HTERT RPE-1 (cell line): Measurements from ENCODE around the gene LIPA.

Source experiments
- in situ Hi-C: fragments of 300-500 bp; cut with MboI; formaldehyde crosslinking; loops from 4 replicates; pipeline ENCODE4 v1.14.3; 2020; ENCODE audit warnings: low sequenced_read_pairs

The LIPA gene

DNA sequence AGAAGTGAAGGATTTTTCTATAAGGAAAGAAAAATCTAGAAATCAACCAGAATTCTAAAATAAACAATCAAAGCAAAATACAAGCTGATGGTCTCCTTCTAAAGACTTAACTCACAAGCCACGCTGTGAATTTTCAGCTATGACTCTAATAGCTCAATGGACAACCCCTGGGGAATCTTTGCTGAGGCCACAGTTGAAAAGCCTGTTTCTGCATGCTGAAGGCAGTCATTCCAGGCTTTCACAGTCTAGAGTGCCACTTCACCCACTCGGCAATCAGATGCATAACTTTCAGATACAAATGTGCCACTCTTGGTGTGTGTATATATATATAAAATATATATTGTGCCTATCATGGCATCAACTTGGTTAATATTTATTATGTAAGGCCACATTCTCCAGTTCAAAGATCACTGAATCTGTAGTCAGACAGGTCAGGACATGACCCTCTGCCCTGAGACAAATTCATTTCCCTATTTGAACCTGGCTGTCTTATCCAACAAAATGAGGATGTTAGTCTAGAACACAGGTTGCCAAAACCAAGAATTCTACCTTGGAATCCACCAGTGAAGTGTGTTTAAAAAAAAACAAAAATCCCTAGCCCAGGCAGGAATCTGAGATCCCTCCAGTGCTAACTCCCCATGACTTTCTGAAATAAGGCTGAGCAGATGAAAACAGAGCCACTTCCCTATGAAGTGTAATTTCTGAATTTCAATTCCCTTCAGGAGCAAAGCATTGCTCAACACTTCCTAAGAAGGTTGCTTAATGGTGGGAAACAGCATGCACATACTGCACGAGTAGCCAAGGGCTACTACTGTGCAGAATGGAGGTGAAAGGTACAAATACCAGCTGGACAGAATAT is 9.9 kb downstream of the LIPA start:
- in situ Hi-C loops: no loop called here

DNA sequence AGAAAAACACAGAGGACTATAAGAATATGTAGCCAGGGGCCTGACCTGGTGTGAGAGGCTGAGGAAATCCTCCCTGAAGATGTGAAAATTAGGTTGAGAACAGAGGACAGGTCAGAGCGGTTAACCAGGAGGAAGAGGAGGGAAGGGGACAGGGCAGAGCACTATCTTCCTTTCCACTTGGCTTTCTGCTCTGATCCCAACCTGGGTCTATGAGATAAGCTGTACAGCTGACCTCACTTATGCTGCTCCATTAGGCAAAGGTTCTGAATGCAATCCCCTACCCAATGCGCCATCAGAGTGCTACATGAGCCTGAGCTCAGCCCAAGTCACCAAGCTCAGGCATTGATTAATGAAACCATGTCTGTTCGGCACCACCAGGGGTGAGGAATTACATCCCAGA is 10.5 kb downstream of the LIPA start:
- in situ Hi-C loops: no loop called here

DNA sequence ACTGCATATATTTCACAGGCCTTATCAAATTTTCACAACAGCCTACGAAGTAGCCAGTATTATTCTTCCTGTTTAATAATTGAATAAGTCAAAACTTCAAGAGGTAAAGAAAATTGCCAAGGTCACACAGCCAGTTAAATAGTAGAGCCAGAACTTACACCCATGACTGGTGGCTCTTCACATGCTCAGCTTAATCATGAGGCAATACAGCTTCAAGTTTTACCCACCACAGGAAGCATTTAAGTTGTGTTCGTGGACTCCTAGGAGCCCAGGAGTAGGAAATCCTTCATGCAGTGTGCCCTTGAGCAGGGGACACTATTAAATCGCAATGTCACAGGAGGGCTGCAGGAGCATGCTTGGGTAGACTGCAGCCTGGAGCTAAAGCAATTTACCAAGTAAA is 11.1 kb downstream of the LIPA start:
- in situ Hi-C loops: no loop called here

DNA sequence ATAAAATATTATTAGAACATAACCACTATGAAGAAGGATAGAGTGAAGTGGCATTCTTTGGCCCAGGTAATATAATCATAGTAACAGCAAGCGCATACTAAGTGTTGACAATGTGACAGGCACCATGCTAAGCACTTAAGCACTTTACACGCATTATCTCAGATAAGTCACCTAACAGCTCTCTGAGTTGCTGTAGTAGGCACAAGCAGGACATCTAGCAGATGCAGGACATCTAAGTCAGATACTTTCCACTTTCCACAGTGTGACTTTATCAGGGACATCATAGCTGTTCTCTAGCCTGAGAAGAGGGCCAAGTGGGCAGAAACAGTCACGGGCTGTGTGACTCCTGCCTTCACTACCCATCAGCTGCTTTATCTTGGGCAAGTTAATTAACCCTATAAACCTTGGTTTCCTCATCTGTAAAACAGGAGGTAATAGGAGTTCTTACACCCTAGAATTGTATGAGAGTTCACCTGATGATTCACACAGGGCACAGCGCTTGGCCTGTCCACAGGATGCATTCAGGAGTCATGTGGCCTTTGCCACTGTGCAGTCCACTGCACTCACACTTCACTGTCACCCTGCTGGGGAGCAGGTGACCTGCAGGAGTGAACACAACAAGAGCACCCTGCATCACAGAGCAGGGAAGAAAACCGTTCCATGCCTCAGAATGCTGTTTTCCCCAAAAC is 12.5 kb downstream of the LIPA start:
- in situ Hi-C loops: no loop called here

DNA sequence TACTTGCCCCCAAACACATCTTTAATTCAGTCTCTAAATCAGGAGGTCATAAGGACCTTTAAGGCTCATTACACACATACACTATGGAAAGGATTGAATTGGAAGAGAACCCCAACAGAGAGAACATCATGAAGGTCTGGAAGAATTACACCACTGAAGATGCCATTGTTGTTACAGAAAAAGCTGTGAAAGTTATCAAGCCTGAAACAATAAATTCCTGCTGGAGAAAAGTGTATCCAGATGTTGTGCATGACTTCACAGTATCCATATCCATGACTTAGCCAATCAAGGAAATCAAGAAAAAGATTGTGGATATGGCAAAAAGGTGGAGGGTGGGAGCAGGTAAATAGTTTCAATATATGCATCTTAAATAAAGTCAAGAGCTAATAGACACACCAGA is 13.7 kb downstream of the LIPA start:
- in situ Hi-C loops: no loop called here

DNA sequence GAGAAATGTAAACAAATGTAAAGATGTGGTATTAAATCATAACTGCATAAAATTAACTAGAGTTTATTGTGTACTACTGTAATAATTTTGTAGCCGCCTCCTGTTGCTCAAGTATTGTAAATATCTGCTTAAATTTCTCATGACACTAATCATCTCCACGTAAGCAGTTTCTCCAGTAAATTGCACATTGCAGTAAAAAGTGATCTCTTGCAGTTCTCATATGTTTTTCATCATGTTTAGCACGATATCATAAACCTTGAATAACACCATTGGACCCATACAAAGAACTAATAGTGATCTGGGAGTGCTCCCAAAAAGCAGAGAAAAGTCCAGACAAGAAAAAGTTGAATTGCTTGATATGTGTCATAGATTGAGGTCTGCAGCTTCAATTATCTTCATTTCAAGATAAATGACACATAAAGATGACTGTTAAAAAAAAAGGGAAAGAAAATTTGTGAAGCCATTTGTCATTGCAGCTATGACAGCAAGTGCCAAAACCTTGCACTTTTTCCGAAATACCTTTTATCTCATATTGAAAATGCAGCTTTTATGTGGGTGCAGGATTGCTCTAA is 15.3 kb downstream of the LIPA start:
- in situ Hi-C loops: no loop called here

DNA sequence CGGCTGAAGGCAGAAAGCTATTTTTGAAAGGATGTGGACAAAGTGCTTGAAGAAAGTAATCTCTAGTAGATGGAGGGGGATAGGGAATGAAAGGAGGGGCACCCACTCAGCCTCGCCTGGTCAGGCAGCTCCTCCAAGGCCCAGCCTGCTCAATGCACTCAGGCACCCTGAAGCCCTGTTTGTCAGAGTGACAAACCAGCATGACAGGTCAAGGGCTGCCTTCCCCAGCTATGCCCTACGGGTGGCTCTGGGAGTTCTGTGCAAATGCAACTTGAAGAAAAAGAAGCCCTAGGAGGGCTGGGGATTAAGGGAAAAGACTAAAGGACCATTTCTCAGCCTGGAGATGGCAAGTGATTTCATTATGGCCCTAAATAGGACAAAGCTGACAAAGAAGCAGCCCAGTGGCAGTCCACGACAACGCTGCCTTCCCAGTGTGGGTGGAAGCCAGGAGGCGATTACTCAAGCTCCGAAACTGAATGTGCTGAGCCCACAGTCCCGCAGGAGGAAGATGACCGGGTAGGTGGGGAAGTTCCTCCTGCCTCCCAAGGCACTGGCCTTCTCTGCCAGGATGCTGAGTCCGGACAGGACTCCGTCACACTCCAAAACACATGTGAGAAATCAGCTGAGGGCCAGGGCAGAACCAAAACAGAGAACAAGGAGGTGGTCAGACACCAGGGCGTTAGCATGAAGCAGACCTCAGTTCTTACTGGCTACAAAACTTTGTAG is 16.3 kb downstream of the LIPA start:
- in situ Hi-C loops: no loop called here

DNA sequence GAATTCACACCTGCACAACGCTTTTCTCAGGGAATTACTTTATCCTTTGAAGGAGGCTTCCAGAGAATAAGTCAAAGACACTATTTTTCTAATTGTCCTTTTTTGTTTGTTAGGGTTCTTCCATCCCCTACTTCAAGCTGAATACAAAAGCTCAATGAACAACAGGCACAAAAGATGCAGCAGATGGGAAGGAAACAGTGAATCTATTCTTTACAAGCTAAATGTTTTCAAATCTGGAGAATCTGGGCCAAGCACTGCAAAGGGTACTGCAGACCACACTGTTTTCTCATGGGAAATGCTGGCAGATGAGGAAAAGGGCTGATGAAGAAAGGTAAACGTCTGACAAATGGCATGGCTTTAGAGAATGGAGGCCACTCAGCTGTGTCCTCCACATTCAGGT is 18.5 kb downstream of the LIPA start:
- in situ Hi-C loops: no loop called here

DNA sequence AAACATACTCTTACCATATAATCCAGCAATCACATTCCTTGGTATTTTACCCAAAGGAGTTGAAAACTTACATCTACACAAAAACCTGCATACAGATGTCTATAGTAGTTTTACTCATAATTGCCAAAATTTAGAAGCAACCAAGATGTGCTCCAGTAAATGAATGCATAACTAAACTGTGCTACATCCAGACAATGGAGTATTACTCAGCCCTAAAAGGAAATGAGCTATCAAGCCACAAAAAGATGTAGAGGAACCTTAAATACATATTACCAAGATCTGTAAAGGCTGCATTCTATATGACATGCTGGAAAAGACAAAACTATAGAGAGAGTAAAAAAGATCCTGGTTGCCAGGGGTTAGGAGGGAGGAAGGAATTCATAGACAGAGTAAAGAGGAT is 22.6 kb downstream of the LIPA start:
- in situ Hi-C loops: no loop called here

DNA sequence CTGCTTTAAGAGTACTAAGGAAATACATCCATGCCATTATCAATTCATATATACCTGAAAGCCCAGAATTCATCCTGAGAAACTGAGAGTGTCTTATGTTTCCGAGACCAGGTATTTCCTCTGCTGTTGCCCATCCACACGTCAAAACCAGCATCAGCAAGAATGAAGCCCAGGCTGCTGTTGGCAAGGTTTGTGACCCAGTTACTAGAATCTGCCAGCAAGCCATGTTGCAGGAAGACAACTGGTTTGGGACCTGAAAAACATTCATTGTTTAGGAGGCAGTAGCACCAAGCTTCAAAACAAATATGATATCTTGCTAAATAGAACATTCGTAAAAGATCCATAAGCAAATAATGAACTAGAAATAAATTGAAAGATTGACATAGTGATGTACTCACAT is 23.4 kb downstream of the LIPA start:
- in situ Hi-C loops: no loop called here

DNA sequence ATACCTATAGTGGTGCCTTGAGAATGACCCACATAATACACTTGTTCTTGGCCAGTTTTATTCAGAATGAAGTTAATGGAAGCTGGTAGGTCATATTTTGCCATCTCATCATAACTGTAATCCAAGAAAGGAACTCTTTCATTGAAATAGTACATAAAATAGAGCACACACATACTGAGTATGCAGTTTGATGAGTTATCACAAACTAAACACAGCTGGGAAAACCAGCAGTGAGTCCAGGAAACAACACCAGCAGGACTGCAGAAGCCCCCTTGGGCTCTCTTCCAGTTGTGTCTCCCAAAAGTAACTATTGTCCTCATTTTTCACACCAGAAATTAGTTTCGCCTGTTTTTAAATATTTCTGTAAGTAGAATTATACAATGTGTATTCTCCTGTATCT is 24.7 kb downstream of the LIPA start:
- in situ Hi-C loops: no loop called here

DNA sequence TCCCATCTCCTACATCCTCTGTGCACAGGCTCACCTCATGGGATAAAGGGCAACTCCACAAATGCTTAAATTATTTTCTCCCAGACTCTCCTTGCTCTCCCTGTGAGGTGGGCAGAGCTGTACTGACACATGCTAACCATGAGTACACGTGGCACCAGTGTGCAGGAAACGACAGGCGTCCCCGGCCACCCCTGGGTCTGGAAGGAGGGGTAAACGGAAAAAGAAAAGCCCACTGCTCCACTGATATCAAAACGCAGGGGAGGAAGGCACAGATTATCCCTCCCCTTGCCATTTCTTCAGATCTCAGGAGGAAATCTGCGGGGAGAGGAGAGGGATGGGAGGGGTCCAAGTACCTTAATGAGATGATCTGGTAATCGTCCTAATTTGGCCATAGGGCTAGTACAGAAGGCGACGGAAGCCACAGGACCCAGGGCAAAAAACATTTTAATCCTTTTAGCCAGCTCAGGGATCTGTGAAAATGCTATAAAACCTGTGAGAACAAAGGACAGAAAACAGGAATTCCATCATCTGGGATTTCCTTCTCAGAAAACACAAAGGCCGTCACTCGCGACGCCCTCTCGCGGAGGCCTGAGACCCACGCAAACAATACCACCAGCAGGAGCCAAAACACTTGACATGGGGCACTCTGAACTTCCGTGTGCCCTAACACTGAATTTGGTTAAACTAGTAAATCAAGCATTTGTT is 26.7 kb downstream of the LIPA start:
- in situ Hi-C loops: no loop called here

DNA sequence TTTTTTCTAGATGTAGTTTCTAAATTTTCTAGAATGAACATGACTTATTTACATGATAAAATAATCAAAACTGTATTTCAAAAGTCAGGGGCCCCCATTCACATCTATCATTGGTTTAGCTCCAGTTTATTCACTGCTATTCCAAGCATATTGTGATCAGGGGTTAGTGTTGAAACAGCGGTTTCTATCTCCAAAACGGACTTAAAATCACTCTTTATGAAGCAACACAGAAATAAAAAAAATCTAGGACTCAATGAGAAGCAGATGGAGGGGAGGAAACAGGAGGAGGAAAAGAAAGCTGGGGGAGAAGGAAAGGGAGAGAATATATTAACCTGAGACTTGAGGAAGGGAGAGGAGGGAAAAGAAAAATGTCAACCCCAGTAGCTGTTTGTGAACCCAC is 29.7 kb downstream of the LIPA start:
- in situ Hi-C loops: no loop called here

DNA sequence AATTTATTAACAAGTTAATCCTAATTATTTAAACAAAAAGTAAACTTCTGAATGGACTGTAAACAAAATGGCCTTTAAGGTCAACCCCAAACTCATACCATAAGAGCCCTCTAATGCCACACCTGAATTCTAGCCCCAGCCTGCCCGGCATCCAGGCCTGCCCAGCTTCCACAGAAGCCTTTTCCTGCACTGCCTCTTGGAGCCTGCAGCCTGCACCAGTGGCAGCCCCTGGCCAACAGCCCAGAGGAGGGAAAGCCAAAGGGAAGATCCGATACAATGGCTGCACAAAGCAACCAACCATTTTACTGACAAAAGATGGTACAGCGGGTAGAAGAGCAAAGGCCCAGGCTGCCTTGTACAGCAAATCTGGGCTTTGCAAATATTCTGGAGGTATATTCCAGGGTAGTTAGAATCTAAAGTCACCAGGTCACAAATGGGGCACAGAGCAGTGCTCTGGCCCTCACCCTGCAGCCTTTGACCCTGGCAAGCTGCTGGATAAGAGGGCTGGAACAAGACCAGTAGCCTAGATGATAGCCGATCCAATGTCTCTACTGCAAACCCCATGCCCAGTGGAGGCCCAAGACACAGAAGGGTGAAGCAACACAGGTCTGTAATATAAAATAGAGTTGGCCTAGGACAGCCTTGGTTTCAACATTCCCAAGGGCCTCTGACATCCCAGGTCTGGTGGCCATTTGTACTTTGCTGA is 31.9 kb downstream of the LIPA start:
- in situ Hi-C loops: no loop called here

DNA sequence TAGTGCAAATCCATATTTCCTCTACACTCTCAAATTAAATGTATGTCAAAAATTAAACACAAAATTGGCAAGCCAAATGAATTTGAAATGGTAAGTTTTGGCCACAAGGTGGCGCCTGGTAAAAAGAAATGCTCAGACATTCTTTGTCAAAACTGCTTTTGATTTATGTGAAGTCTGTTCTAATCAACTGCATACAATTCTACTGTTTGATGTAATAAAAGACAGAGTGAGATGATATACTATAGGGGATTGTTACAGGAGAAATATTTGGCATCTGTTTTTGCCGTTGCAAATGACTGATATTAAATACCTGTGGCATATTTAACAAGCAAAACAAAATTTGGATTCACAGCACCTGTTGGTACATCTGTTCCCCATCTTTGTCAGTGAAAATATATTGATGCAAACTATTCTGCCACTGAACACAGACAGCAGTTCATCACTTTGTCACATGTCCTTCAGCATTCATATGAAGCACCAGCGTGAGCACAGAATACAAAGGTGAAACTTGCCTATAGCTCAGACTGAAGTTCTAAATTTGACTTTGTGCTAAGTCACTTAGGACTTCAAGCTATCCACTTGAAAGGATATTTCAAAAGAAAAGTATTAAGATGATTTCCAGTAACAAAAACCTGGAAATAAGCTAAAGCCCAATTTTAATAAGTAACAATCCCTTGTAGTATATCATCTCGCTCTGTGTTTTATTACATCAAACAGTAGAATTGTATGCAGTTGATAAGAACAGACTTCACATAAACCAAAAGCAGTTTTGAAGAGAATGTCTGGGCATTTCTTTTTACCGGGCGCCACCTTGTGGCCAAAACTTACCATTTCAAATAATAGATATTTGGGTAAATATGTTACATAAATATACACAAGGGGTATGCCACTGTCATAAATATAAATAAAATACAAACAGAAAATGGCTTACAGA is 34.3 kb downstream of the LIPA start:
- in situ Hi-C loops: no loop called here

DNA sequence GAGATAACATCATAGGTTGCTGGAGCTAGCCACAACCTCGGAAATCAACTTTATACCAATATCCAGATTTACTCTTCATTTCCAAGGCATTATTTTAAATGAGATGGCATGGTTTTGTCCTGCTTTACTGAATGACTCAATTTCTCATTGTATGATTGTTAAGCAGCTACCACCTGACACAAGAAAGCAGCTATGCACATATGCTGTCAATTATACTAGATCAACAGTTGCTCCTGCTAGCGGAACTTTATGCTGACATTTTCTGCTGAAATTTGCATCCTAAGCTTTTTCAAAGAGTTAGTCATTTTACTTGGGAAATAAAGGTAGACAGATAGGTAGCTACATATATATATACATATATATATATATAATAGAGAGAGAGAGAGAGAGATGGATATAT is 35.5 kb downstream of the LIPA start:
- in situ Hi-C loops: no loop called here

DNA sequence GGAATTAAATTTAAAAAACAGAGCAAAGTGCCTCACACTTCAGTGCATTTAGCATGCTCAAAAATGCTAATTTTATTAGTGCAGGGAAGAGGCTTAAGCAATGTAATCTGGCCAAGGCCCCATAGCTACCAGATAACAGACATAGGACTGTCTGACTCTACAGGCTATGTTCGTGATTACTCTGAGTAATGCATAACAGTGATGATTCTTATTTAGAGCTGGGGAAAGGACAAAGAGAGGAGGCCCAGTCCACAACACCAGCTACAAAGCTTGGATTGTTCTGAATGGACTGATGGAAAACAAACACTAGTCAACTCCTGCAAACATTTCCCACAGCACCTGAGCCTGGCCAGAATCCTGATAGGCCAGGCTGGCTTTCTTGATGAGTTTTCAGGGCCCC is 36.1 kb downstream of the LIPA start:
- in situ Hi-C loops: no loop called here

DNA sequence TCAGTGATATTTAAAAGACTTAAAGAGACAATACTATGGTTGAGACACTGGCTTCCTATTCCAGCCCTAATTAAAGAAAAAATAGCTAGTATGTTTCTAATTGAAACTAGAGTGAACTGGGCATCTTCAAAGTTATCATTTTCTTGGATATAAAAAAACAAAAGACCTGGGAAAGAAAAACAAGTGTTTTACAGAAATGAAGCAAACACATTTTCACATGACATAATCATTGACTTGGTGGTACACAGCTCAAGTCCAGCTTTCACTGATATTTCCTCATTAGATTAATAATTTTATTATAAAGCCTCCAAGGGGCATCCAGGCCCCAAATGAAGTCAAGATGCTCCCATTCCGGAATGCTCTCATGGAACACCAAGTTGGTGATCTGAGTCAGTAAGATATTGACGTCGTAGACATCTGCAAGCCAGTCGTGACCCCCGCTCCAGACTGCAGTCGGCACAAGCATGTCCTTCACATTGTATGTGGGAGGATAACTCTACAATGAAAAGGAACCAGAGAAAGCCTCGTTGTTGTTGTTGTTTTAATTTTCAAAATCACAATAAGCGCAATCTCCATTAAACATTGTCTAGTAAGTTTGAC is 36.9 kb downstream of the LIPA start:
- in situ Hi-C loops: no loop called here
